ENCODE results near the gene CDH13. TPM values are rescaled to one million over a fixed set of nuclear protein-coding genes. Genes with fewer than 3 reads are reported as not detected.

CDH13 gene
- total and polyA plus RNA-seq, 2 donors (not counting 1 experiment from before 2014, with no cell fraction given) = 27.6 to 96.7 TPM

DNA sequence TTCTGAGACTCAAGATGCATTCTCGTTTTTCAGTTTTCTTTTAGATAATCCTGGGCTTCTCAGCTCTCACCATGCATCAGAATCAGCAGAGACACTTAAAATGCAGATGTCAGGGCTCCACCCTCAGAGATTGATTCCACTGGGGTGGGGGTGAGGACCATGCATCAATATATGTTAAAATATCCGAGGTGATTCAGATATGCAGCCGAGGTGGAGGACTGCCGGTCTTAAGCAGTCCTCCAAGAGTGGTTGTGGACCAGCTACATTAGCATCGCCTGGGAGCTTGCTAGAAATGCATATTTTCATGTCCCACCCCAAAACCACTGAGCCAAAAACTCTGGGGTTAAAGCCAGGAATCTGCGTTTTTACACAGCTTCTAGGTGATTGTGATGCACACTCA lies 501.3 kb downstream of the CDH13 start:
- Histone ChIP-seq H3K27ac (ENCODE audit: insufficient read depth, low read length) (no peak overlapping the region), H3K9ac (ENCODE audit: insufficient read depth, low read length) (no peak overlapping the region), H4K20me1 (ENCODE audit: control insufficient read depth, extremely low read depth, insufficient read depth, low read length) (no peaks in the 10 kb centered on the region), H2AFZ (ENCODE audit: low read length) (no peak overlapping the region), H3K79me2 (ENCODE audit: control insufficient read depth, insufficient read depth, low read length) (no peaks in the 10 kb centered on the region), H3K4me1 (ENCODE audit: control insufficient read depth, extremely low read depth, insufficient read depth, low read length) (no peaks in the 10 kb centered on the region), H3K36me3 (ENCODE audit: control insufficient read depth, insufficient read depth, low read length) (no peaks in the 10 kb centered on the region), H3K27me3 (ENCODE audit: control insufficient read depth, insufficient read depth, low read length) (no peaks in the 10 kb centered on the region), H3K4me3 (replicated peaks in 1 of 4; ENCODE audit: control extremely low read depth in 1 of 4, insufficient read depth in 1 of 4, low read depth in 3 of 4, low read length in 4 of 4) (no peak overlapping the region), H3K9me3 (ENCODE audit: control insufficient read depth, insufficient read depth, low read depth, low read length) (no peaks in the 10 kb centered on the region), H3K4me2 (ENCODE audit: extremely low read depth, insufficient read depth, low read length) (no peak overlapping the region)
- no peak for DNase-seq (ENCODE audit: low read depth in 2 of 2)
- TF ChIP-seq EZH2 (IDR thresholded peaks at IDR 0.05; ENCODE audit: low read length, missing control alignments) = no peak
- TF ChIP-seq, protein P1, sequence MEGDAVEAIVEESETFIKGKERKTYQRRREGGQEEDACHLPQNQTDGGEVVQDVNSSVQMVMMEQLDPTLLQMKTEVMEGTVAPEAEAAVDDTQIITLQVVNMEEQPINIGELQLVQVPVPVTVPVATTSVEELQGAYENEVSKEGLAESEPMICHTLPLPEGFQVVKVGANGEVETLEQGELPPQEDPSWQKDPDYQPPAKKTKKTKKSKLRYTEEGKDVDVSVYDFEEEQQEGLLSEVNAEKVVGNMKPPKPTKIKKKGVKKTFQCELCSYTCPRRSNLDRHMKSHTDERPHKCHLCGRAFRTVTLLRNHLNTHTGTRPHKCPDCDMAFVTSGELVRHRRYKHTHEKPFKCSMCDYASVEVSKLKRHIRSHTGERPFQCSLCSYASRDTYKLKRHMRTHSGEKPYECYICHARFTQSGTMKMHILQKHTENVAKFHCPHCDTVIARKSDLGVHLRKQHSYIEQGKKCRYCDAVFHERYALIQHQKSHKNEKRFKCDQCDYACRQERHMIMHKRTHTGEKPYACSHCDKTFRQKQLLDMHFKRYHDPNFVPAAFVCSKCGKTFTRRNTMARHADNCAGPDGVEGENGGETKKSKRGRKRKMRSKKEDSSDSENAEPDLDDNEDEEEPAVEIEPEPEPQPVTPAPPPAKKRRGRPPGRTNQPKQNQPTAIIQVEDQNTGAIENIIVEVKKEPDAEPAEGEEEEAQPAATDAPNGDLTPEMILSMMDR (conservative IDR thresholded peaks at IDR 0.05 in 1 of 2, IDR thresholded peaks at IDR 0.05 in 1 of 2; ENCODE audit: low read depth in 1 of 2, low read length in 2 of 2) = no peak

DNA sequence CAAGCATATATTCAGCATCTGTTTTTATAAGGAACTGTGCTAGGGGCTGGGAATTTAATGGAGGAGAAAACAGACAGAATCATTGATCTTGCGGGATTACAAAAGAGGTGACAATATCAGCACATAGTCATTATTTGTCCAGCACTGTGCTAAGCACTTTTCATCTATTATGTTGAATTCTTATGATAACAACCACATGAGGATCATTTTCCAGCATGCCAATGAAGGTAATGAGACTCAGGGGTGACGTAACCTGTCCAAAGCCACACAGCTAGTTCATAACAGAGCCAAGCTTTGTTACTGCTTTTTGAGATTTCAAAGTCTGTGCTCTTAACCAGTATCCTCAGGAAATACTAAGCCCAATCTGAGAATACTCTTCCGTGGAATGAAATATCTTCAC lies 503.3 kb downstream of the CDH13 start:
- no peaks in the 10 kb centered on the region for H4K20me1 ChIP-seq (ENCODE audit: control insufficient read depth, extremely low read depth, insufficient read depth, low read length)
- H3K9ac ChIP-seq (ENCODE audit: insufficient read depth, low read length) = no peak overlapping the region
- H3K4me2 ChIP-seq (ENCODE audit: extremely low read depth, insufficient read depth, low read length) = no peak overlapping the region
- no peak for TF ChIP-seq EZH2 (IDR thresholded peaks at IDR 0.05; ENCODE audit: low read length, missing control alignments)
- TF ChIP-seq, protein P1 (conservative IDR thresholded peaks at IDR 0.05 in 1 of 2, IDR thresholded peaks at IDR 0.05 in 1 of 2; ENCODE audit: low read depth in 1 of 2, low read length in 2 of 2) = no peak
- DNase-seq (ENCODE audit: low read depth in 2 of 2) = no peak
- no peak overlapping the region for H3K4me3 ChIP-seq (replicated peaks in 1 of 4; ENCODE audit: control extremely low read depth in 1 of 4, insufficient read depth in 1 of 4, low read depth in 3 of 4, low read length in 4 of 4)
- H3K9me3 ChIP-seq (ENCODE audit: control insufficient read depth, insufficient read depth, low read depth, low read length) = no peaks in the 10 kb centered on the region
- no peaks in the 10 kb centered on the region for H3K4me1 ChIP-seq (ENCODE audit: control insufficient read depth, extremely low read depth, insufficient read depth, low read length)
- H3K27me3 ChIP-seq (ENCODE audit: control insufficient read depth, insufficient read depth, low read length) = no peaks in the 10 kb centered on the region
- no peak overlapping the region for H3K27ac ChIP-seq (ENCODE audit: insufficient read depth, low read length)
- H3K36me3 ChIP-seq (ENCODE audit: control insufficient read depth, insufficient read depth, low read length) = no peaks in the 10 kb centered on the region
- no peaks in the 10 kb centered on the region for H3K79me2 ChIP-seq (ENCODE audit: control insufficient read depth, insufficient read depth, low read length)
- no peak overlapping the region for H2AFZ ChIP-seq (ENCODE audit: low read length)

- no peak overlapping the region for H3K9ac ChIP-seq (ENCODE audit: insufficient read depth, low read length)
- no peak overlapping the region for H2AFZ ChIP-seq (ENCODE audit: low read length)
- H3K36me3 ChIP-seq (ENCODE audit: control insufficient read depth, insufficient read depth, low read length) = no peaks in the 10 kb centered on the region
- no peaks in the 10 kb centered on the region for H4K20me1 ChIP-seq (ENCODE audit: control insufficient read depth, extremely low read depth, insufficient read depth, low read length)
- H3K27ac ChIP-seq (ENCODE audit: insufficient read depth, low read length) = no peak overlapping the region
- no peak overlapping the region for H3K4me3 ChIP-seq (replicated peaks in 1 of 4; ENCODE audit: control extremely low read depth in 1 of 4, insufficient read depth in 1 of 4, low read depth in 3 of 4, low read length in 4 of 4)
- no peak overlapping the region for H3K4me2 ChIP-seq (ENCODE audit: extremely low read depth, insufficient read depth, low read length)
- no peaks in the 10 kb centered on the region for H3K79me2 ChIP-seq (ENCODE audit: control insufficient read depth, insufficient read depth, low read length)
- TF ChIP-seq, protein P1 (conservative IDR thresholded peaks at IDR 0.05 in 1 of 2, IDR thresholded peaks at IDR 0.05 in 1 of 2; ENCODE audit: low read depth in 1 of 2, low read length in 2 of 2) = no peak
- no peak for TF ChIP-seq EZH2 (IDR thresholded peaks at IDR 0.05; ENCODE audit: low read length, missing control alignments)
- DNase-seq (ENCODE audit: low read depth in 2 of 2) = no peak
- peaks cover 5% of the 10 kb centered on the region for H3K4me1 ChIP-seq (ENCODE audit: control insufficient read depth, extremely low read depth, insufficient read depth, low read length)
- H3K27me3 ChIP-seq (ENCODE audit: control insufficient read depth, insufficient read depth, low read length) = no peaks in the 10 kb centered on the region
- H3K9me3 ChIP-seq (ENCODE audit: control insufficient read depth, insufficient read depth, low read depth, low read length) = no peaks in the 10 kb centered on the region
Observed at GRCh38 chr16:83134638-83135037, 507.9 kb downstream of the CDH13 start.

Measured in fibroblast of lung (primary cell).